Measurements from ENCODE around the gene LRRC3.
A peak's percentile ranks its signal among the peaks of the same experiment; 100 is the strongest.

The LRRC3 gene

DNA sequence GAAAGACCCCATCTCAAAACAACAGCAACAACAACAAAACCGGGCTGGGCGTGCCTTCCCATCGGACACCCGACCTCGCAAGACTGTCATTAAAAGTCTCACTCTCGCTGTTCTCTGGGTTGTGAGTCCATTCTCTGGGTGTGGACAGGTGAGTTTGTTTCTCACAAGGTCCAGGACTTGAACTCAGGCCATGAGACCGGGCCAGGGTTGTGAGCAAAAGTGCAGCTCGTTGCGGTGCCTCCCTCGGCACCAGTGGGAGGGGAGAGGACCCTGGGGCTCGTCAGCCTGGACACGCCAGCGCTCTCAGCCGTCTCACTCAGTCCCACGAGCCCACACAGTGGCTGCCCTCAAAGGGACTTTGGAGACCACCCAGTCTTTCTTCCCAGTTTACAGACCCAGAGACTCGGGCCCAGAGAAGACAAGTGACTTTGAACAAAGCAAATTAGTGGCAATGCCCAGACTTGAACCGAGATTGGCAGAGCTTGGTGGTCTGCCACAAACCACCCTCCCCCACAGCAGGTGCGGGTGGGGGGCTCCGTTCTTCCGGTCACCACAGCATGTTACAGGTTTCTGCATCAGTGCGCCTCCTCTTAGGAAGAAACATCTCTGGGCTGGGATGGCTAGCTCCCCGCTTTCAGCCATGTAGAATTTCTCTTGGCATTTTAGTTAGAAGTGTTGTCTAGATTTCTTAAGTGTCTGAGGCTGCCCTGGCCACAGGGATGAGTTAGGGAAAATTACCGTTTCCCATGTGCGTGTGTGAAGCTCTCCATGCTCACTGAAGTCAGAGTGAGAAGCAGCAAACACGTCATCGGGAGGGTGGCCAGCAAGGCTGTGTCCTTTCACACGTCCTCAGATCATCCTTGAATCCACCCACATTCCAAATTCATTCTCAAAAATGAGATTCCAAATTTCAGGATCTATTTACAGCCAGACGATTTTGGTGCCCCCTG is 28.3 kb downstream of the LRRC3 start:
- no peak for TF ChIP-seq EZH2phosphoT487 (IDR thresholded peaks at IDR 0.05; ENCODE audit: low read length)
- TF ChIP-seq, protein P1, sequence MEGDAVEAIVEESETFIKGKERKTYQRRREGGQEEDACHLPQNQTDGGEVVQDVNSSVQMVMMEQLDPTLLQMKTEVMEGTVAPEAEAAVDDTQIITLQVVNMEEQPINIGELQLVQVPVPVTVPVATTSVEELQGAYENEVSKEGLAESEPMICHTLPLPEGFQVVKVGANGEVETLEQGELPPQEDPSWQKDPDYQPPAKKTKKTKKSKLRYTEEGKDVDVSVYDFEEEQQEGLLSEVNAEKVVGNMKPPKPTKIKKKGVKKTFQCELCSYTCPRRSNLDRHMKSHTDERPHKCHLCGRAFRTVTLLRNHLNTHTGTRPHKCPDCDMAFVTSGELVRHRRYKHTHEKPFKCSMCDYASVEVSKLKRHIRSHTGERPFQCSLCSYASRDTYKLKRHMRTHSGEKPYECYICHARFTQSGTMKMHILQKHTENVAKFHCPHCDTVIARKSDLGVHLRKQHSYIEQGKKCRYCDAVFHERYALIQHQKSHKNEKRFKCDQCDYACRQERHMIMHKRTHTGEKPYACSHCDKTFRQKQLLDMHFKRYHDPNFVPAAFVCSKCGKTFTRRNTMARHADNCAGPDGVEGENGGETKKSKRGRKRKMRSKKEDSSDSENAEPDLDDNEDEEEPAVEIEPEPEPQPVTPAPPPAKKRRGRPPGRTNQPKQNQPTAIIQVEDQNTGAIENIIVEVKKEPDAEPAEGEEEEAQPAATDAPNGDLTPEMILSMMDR (IDR thresholded peaks at IDR 0.05; ENCODE audit: low read length) = no peak
- no peak for TF ChIP-seq EZH2 (optimal IDR thresholded peaks at IDR 0.05; ENCODE audit: low read depth, low read length)
- no peak overlapping the region for H3K27ac ChIP-seq (ENCODE audit: low read length)

DNA sequence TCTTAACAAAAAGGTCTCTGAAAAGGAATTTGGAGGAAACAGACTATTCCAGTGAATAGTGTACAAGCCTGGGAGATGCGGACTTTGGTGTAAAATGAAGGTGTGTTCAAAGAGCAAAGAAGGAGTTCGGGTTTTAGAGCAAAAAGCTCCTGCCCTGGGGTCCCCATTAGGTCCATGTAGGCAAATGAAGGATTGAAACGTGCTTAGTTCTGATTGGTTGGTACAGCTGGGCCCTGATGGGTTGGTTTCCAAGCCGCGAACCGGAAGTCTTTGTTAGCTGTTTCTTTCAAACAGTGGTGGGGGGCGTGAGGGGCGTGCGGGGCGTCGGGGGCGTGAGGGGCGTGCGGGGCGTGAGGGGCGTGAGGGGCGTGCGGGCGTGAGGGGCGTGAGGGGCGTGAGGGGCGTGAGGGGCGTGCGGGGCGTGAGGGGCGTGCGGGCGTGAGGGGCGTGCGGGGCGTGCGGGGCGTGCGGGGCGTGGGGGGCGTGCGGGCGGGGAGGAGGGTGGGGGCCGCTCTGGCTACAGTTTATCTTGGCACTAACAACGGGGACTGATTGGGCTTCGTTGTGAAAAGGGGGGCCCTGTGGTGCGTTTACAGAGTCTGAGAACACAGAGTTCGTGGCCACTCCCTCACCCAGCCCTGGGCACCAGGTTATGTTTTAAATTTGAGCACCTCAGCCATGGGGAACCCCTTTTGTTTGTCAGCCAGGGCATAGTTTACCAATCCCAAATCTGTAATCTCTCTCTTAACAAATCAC is 29.4 kb downstream of the LRRC3 start:
- H3K27ac ChIP-seq (ENCODE audit: low read length) = no peak overlapping the region
- H3K36me3 ChIP-seq (replicated peaks; ENCODE audit: insufficient read depth, low read length) = no peaks in the 10 kb centered on the region
- H3K9ac ChIP-seq (ENCODE audit: low read length) = no peak overlapping the region
- peaks cover 79% of the 10 kb centered on the region for H3K27me3 ChIP-seq (replicated peaks; ENCODE audit: insufficient read depth, low read length)
- no peak overlapping the region for H2AFZ ChIP-seq (ENCODE audit: low read length)
- no peak overlapping the region for H3K4me2 ChIP-seq (ENCODE audit: low read depth, low read length)
- no peak for DNase-seq
- H3K9me2 ChIP-seq (replicated peaks; ENCODE audit: insufficient read depth, low read length) = no peaks in the 10 kb centered on the region
- no peak overlapping the region for H3K4me3 ChIP-seq (ENCODE audit: low read length)
- H3F3A ChIP-seq (ENCODE audit: insufficient read depth, low read length) = no peaks in the 10 kb centered on the region
- H3K9me3 ChIP-seq (replicated peaks; ENCODE audit: insufficient read depth, low read length) = no peaks in the 10 kb centered on the region
- H3K4me1 ChIP-seq (ENCODE audit: low read length) = no peaks in the 10 kb centered on the region
- no peaks in the 10 kb centered on the region for H4K20me1 ChIP-seq (ENCODE audit: insufficient read depth, low read length)
- no peak for TF ChIP-seq EZH2 (optimal IDR thresholded peaks at IDR 0.05; ENCODE audit: low read depth, low read length)
- TF ChIP-seq EZH2phosphoT487 (IDR thresholded peaks at IDR 0.05; ENCODE audit: low read length) = no peak
- TF ChIP-seq, protein P1 (IDR thresholded peaks at IDR 0.05; ENCODE audit: low read length) = no peak
- H3K79me2 ChIP-seq (ENCODE audit: low read length) = no peaks in the 10 kb centered on the region

More for the DNA sequence above, 28.3 kb downstream of the LRRC3 start:
- no peak for DNase-seq
- no peaks in the 10 kb centered on the region for H3K36me3 ChIP-seq (replicated peaks; ENCODE audit: insufficient read depth, low read length)
- H3K4me1 ChIP-seq (ENCODE audit: low read length) = no peaks in the 10 kb centered on the region
- H3K79me2 ChIP-seq (ENCODE audit: low read length) = no peaks in the 10 kb centered on the region
- H3K9me2 ChIP-seq (replicated peaks; ENCODE audit: insufficient read depth, low read length) = no peaks in the 10 kb centered on the region
- H3K4me3 ChIP-seq (ENCODE audit: low read length) = no peak overlapping the region
- H3K27me3 ChIP-seq (replicated peaks; ENCODE audit: insufficient read depth, low read length) = peaks cover 68% of the 10 kb centered on the region
- H3K9ac ChIP-seq (ENCODE audit: low read length) = no peak overlapping the region
- H3F3A ChIP-seq (ENCODE audit: insufficient read depth, low read length) = no peaks in the 10 kb centered on the region
- H2AFZ ChIP-seq (ENCODE audit: low read length) = no peak overlapping the region
- no peaks in the 10 kb centered on the region for H4K20me1 ChIP-seq (ENCODE audit: insufficient read depth, low read length)
- H3K9me3 ChIP-seq (replicated peaks; ENCODE audit: insufficient read depth, low read length) = no peaks in the 10 kb centered on the region
- no peak overlapping the region for H3K4me2 ChIP-seq (ENCODE audit: low read depth, low read length)

DNA sequence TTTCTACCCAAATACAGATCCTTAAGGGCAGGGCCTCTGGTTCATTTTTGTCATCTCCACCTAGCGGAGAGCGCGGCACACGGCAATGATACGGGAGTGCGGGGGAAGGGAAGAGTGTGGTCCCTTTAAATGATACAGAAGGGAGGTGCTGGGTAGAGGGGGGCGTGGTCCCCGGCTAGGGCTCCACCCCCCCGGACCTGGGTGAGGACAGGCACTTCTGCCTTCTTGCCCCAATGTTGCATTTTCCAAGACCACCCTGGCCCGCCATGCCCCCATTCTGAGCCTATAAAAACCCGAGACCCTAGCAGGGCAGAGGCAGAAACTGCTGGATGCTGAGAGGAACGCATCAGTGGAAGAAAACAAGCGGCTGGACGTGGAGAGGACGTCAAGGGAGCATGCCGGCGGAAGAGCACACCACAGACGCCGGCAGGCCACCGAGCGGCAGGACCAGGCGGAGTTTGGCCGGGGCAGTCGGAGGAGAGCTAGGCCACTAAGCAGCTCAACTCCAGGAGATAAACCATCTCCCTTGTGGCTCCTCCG is 30.0 kb downstream of the LRRC3 start:
- no peak for DNase-seq
- Histone ChIP-seq H3F3A (ENCODE audit: insufficient read depth, low read length) (no peaks in the 10 kb centered on the region), H2AFZ (ENCODE audit: low read length) (no peak overlapping the region), H3K9me2 (replicated peaks; ENCODE audit: insufficient read depth, low read length) (no peaks in the 10 kb centered on the region), H3K79me2 (ENCODE audit: low read length) (no peaks in the 10 kb centered on the region), H3K4me2 (ENCODE audit: low read depth, low read length) (no peak overlapping the region), H3K4me1 (ENCODE audit: low read length) (no peaks in the 10 kb centered on the region), H3K9ac (ENCODE audit: low read length) (no peak overlapping the region), H4K20me1 (ENCODE audit: insufficient read depth, low read length) (no peaks in the 10 kb centered on the region), H3K4me3 (ENCODE audit: low read length) (no peak overlapping the region), H3K9me3 (replicated peaks; ENCODE audit: insufficient read depth, low read length) (no peaks in the 10 kb centered on the region), H3K36me3 (replicated peaks; ENCODE audit: insufficient read depth, low read length) (no peaks in the 10 kb centered on the region), H3K27me3 (replicated peaks; ENCODE audit: insufficient read depth, low read length) (peaks cover 81% of the 10 kb centered on the region), H3K27ac (ENCODE audit: low read length) (no peak overlapping the region)
- TF ChIP-seq EZH2phosphoT487 (IDR thresholded peaks at IDR 0.05; ENCODE audit: low read length) = no peak
- TF ChIP-seq, protein P1 (IDR thresholded peaks at IDR 0.05; ENCODE audit: low read length) = peak; percentile 11; the same call in 1 of the 2 replicates

All from MM.1S (cell line).